ENCODE data around the gene GATAD2A. TPM values are rescaled to one million over a fixed set of nuclear protein-coding genes. Genes with fewer than 3 reads are reported as not detected.
A peak's percentile ranks its signal among the peaks of the same experiment; 100 is the strongest.

Gene GATAD2A
- total RNA-seq, 1 experiment from 2014 or later, result 189 TPM

DNA sequence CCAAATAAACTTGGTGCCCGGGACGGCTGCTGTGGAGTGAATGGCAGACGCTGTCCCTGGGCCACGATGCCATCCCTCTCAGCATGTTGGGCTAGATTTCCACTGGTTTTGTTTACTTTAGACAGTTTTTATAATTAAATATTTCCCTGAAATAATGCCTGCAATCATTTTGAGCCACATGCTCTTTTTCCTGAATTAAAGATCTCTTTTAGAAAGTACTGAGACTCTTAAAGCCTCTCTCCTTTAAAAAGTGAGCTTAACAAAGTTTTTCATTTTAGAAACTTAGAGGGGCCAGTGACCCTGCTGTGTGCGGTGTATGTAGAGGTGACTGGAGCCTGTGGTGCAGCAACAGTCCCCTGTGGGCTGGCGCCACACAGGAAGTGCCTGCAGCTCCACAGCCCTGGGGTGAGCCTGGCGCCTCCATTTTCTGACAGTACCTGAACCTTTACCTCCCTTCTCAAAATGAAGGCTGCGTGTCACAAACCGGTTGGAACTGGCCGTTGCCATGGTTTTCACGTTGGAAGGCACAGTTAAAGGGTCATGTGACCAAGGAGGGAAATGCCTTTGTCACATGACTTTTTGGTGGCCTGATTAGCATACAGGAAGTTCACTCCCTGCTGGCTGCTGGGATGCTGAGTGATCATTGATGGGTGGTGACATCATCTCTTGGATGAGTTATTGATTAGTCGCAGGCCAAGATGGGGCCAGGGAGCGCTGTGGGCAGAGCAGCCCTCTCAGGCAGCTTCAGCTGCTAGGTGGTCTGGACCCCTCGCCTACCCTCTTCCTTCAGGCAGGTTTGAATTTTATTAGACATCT, 83.6 kb downstream of the GATAD2A start:
- Histone ChIP-seq H3T11ph (ENCODE audit: low read length) (no peak overlapping the region), H2AK5ac (ENCODE audit: insufficient read length, low read length) (no peak overlapping the region), H3K9me3 (ENCODE audit: control insufficient read depth, low read depth, low read length) (no peaks in the 10 kb centered on the region), H4K20me1 (ENCODE audit: control insufficient read depth, insufficient read depth, insufficient read length) (no peaks in the 10 kb centered on the region), H3K4me1 (ENCODE audit: insufficient read depth, low read length) (peaks cover 9% of the 10 kb centered on the region; the same call in 1 of the 2 replicates), H4K8ac (replicated peaks; ENCODE audit: insufficient read length, low read depth, low read length) (no peak overlapping the region), H3K9ac (ENCODE audit: extremely low read depth, insufficient read length, low read length) (no peak overlapping the region), H3K27me3 (ENCODE audit: insufficient read depth, low read length) (no peaks in the 10 kb centered on the region), H3K56ac (ENCODE audit: insufficient read length, low read depth, low read length) (no peak overlapping the region), H3K23ac (ENCODE audit: insufficient read length, low read depth, low read length) (no peak overlapping the region), H3K27ac (ENCODE audit: insufficient read length, low read depth, low read length) (peak overlapping the region; percentile 21), H3K23me2 (ENCODE audit: insufficient read length, low read depth, low read length, poor library complexity, severe bottlenecking) (no peaks in the 10 kb centered on the region), H2BK15ac (ENCODE audit: low read depth, low read length) (no peak overlapping the region), H3K18ac (ENCODE audit: insufficient read length, low read depth, low read length) (peak overlapping the region; percentile 75), H4K91ac (ENCODE audit: insufficient read length, low read depth, low read length) (no peak overlapping the region), H3K14ac (ENCODE audit: insufficient read depth, low read length) (peak overlapping the region; percentile 11; the same call in 1 of the 2 replicates), H2BK5ac (ENCODE audit: insufficient read length, low read length) (no peak overlapping the region), H3K79me2 (ENCODE audit: insufficient read depth, low read length) (peaks cover 4% of the 10 kb centered on the region; the same call in 1 of the 2 replicates), H2AFZ (ENCODE audit: low read length) (no peak overlapping the region), H2BK20ac (ENCODE audit: low read depth, low read length, poor library complexity, severe bottlenecking) (no peak overlapping the region), H3K4me2 (ENCODE audit: insufficient read depth, insufficient read length, low read length) (no peak overlapping the region), H2BK120ac (ENCODE audit: low read depth, low read length, poor library complexity, severe bottlenecking) (peak overlapping the region; percentile 29), H4K5ac (ENCODE audit: insufficient read length, low read depth, low read length) (no peak overlapping the region), H2BK12ac (ENCODE audit: insufficient read length, low read depth, low read length) (no peak overlapping the region), H3K79me1 (ENCODE audit: insufficient read depth, low read depth, low read length, poor library complexity, severe bottlenecking) (no peaks in the 10 kb centered on the region), H3K4ac (ENCODE audit: low read depth, low read length) (no peak overlapping the region)
- TF ChIP-seq, protein P1, sequence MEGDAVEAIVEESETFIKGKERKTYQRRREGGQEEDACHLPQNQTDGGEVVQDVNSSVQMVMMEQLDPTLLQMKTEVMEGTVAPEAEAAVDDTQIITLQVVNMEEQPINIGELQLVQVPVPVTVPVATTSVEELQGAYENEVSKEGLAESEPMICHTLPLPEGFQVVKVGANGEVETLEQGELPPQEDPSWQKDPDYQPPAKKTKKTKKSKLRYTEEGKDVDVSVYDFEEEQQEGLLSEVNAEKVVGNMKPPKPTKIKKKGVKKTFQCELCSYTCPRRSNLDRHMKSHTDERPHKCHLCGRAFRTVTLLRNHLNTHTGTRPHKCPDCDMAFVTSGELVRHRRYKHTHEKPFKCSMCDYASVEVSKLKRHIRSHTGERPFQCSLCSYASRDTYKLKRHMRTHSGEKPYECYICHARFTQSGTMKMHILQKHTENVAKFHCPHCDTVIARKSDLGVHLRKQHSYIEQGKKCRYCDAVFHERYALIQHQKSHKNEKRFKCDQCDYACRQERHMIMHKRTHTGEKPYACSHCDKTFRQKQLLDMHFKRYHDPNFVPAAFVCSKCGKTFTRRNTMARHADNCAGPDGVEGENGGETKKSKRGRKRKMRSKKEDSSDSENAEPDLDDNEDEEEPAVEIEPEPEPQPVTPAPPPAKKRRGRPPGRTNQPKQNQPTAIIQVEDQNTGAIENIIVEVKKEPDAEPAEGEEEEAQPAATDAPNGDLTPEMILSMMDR (conservative IDR thresholded peaks at IDR 0.05), result no peak
- Mint-ChIP-seq H3K4me1 (peaks cover 49 to 54% of the 10 kb centered on the region in 2 experiments), H3K4me3 (peak overlapping the region; percentile 29 to 51), H3K36me3 (ENCODE audit: insufficient read depth in 1 of 3, low read depth in 3 of 3) (peaks cover 12 to 37% (median 30%) of the 10 kb centered on the region in 3 experiments; a peak in 6 of 7 replicates), H3K27ac (peak overlapping the region; percentile 96 to 99 (median 98)), H3K27me3 (ENCODE audit: low read depth) (no peaks in the 10 kb centered on the region), H3K9me3 (no peaks in the 10 kb centered on the region)
- DNase-seq, result peak; percentile 91
- WGBS (ENCODE audit: extremely low coverage, insufficient read length, low lambda C conversion rate), result no CpG with 5 or more reads among the region's 14 CpGs
